ENCODE data around the gene GYPA. TPM values are rescaled to one million over a fixed set of nuclear protein-coding genes. Genes with fewer than 3 reads are reported as not detected.

Gene GYPA
- total RNA-seq, 1 donor from 2014 or later: not detected

Other genes with a start within 250 kb of the GYPA start
- not detected in 2 replicates for gene GYPE, start 235.2 kb downstream of the GYPA start, total RNA-seq
- not detected in 2 replicates for gene GYPB, start 121.3 kb downstream of the GYPA start, total RNA-seq